Loucy (cell line): ENCODE measurements around the gene HUNK.

Experiments used
- H2AFZ ChIP-seq: fragments of 200-600 bp; sonication (generic); 2 replicates; pipeline ENCODE4 v1.6.0; 2016; ENCODE audit warnings: antibody characterized with exemption, mild to moderate bottlenecking, low read length, moderate library complexity
- H3F3A ChIP-seq: fragments of 200-600 bp; 2 replicates; pipeline ENCODE4 v1.6.0; 2016; ENCODE audit warnings: antibody characterized with exemption, low read depth, mild to moderate bottlenecking
- H3K27me3 ChIP-seq: fragments of 200-600 bp; sonication (generic); 2 replicates; pipeline ENCODE4 v1.6.1; 2014; ENCODE audit warnings: low read length, mild to moderate bottlenecking; ENCODE audit not compliant: insufficient read depth, poor library complexity, severe bottlenecking
- H3K36me3 ChIP-seq: fragments of 200-600 bp; sonication (generic); 2 replicates; pipeline ENCODE4 v1.6.1; 2016; ENCODE audit warnings: low read length; ENCODE audit not compliant: insufficient read depth
- H3K4me1 ChIP-seq: fragments of 200-600 bp; sonication (generic); 2 replicates; pipeline ENCODE4 v1.5.1; 2014; ENCODE audit warnings: low read length, mild to moderate bottlenecking; ENCODE audit not compliant: insufficient read depth, poor library complexity, severe bottlenecking
- H3K4me2 ChIP-seq: fragments of 200-600 bp; sonication (generic); 2 replicates; pipeline ENCODE4 v1.6.0; 2014; ENCODE audit warnings: antibody characterized with exemption, low read length, low read depth, mild to moderate bottlenecking; ENCODE audit not compliant: poor library complexity, severe bottlenecking
- H3K4me3 ChIP-seq: fragments of 200-600 bp; sonication (generic); 2 replicates; pipeline ENCODE4 v1.5.1; 2014; ENCODE audit warnings: low read length, mild to moderate bottlenecking, mixed read lengths; ENCODE audit not compliant: poor library complexity, severe bottlenecking
- H3K79me2 ChIP-seq: fragments of 200-600 bp; sonication (generic); 2 replicates; pipeline ENCODE4 v1.6.1; 2014; ENCODE audit warnings: low read length; ENCODE audit not compliant: insufficient read depth
- H3K9ac ChIP-seq: fragments of 200-600 bp; sonication (generic); 2 replicates; pipeline ENCODE4 v1.6.0; 2014; ENCODE audit warnings: mild to moderate bottlenecking, low read depth, low read length, moderate library complexity; ENCODE audit not compliant: poor library complexity, severe bottlenecking
- H3K9me2 ChIP-seq: fragments of 200-600 bp; sonication (generic); replicated peaks from 2 replicates; pipeline ENCODE4 v1.6.1; 2016; ENCODE audit warnings: low read depth, low read length, mixed read lengths
- H3K9me3 ChIP-seq: fragments of 200-600 bp; sonication (generic); 2 replicates; pipeline ENCODE4 v1.6.1; 2014; ENCODE audit warnings: mild to moderate bottlenecking, antibody characterized with exemption, low read length, low read depth; ENCODE audit not compliant: insufficient read depth
- H4K20me1 ChIP-seq: fragments of 200-600 bp; sonication (generic); 2 replicates; pipeline ENCODE4 v1.6.0; 2014; ENCODE audit warnings: antibody characterized with exemption, low read length, mild to moderate bottlenecking; ENCODE audit not compliant: insufficient read depth, poor library complexity, severe bottlenecking
- EZH2phosphoT487 ChIP-seq: fragments of 200-600 bp; IDR thresholded peaks from 2 replicates; pipeline ENCODE4 v1.6.1; 2018; ENCODE audit warnings: antibody characterized with exemption, mild to moderate bottlenecking, moderate library complexity, borderline replicate concordance
- TF ChIP-seq, protein P1 (sequence below): fragments of 200-600 bp; sonication (generic); conservative IDR thresholded peaks from 2 replicates; pipeline ENCODE4 v1.5.1; 2014; ENCODE audit warnings: mild to moderate bottlenecking, antibody characterized with exemption, low read length

The HUNK gene

GRCh38 chr21:31927689-31928353 is 55.0 kb downstream of the HUNK start:
- no peaks in the 10 kb centered on the region for H3K79me2 ChIP-seq
- H2AFZ ChIP-seq, result no peak overlapping the region
- H3K27me3 ChIP-seq, result no peaks in the 10 kb centered on the region
- H4K20me1 ChIP-seq, result no peaks in the 10 kb centered on the region
- no peaks in the 10 kb centered on the region for H3K4me1 ChIP-seq
- no peaks in the 10 kb centered on the region for H3F3A ChIP-seq
- H3K9me3 ChIP-seq, result peaks cover 3% of the 10 kb centered on the region; the same call in 1 of the 2 replicates
- no peak overlapping the region for H3K4me3 ChIP-seq
- no peaks in the 10 kb centered on the region for H3K9me2 ChIP-seq
- TF ChIP-seq, protein P1, sequence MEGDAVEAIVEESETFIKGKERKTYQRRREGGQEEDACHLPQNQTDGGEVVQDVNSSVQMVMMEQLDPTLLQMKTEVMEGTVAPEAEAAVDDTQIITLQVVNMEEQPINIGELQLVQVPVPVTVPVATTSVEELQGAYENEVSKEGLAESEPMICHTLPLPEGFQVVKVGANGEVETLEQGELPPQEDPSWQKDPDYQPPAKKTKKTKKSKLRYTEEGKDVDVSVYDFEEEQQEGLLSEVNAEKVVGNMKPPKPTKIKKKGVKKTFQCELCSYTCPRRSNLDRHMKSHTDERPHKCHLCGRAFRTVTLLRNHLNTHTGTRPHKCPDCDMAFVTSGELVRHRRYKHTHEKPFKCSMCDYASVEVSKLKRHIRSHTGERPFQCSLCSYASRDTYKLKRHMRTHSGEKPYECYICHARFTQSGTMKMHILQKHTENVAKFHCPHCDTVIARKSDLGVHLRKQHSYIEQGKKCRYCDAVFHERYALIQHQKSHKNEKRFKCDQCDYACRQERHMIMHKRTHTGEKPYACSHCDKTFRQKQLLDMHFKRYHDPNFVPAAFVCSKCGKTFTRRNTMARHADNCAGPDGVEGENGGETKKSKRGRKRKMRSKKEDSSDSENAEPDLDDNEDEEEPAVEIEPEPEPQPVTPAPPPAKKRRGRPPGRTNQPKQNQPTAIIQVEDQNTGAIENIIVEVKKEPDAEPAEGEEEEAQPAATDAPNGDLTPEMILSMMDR, result no peak
- H3K9ac ChIP-seq, result no peak overlapping the region
- no peak overlapping the region for H3K4me2 ChIP-seq
- H3K36me3 ChIP-seq, result no peaks in the 10 kb centered on the region

DNA sequence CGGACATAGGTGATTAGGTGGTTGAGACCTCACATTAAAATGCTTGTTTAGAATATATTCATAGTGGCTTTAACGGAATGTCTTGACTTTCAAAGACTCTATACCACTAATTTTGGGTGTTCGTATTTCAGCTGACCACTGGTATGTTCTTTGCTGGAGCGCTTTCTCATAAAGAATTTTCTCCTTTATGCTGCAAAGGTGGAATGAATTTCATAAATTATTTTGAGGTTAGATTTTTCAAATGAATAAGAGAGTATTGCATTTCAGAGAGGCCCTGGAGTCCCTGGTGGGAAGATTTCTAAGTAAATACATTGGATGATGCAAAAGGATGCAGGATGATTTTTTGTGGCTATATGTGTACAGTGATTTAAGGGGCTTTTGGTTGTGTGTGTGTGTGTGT is 55.8 kb downstream of the HUNK start:
- Histone ChIP-seq H3K9ac (no peak overlapping the region), H3K9me2 (no peaks in the 10 kb centered on the region), H3K36me3 (no peaks in the 10 kb centered on the region), H2AFZ (no peak overlapping the region), H3K27me3 (no peaks in the 10 kb centered on the region), H3K79me2 (no peaks in the 10 kb centered on the region), H3K4me3 (no peak overlapping the region), H3K4me1 (no peaks in the 10 kb centered on the region), H3K9me3 (peaks cover 3% of the 10 kb centered on the region; the same call in 1 of the 2 replicates), H3F3A (no peaks in the 10 kb centered on the region), H3K4me2 (no peak overlapping the region), H4K20me1 (no peaks in the 10 kb centered on the region)
- no peak for TF ChIP-seq EZH2phosphoT487
- TF ChIP-seq, protein P1, result no peak

GRCh38 chr21:31929548-31929947 is 56.7 kb downstream of the HUNK start:
- TF ChIP-seq, protein P1, result no peak
- no peak for TF ChIP-seq EZH2phosphoT487
- Histone ChIP-seq H3K79me2 (no peaks in the 10 kb centered on the region), H3K36me3 (no peaks in the 10 kb centered on the region), H3K9me2 (no peaks in the 10 kb centered on the region), H3K9ac (no peak overlapping the region), H3F3A (no peaks in the 10 kb centered on the region), H3K4me1 (no peaks in the 10 kb centered on the region), H3K9me3 (peaks cover 3% of the 10 kb centered on the region; the same call in 1 of the 2 replicates), H3K4me3 (no peak overlapping the region), H3K4me2 (no peak overlapping the region), H4K20me1 (no peaks in the 10 kb centered on the region), H2AFZ (no peak overlapping the region), H3K27me3 (no peaks in the 10 kb centered on the region)
